Breast epithelium (tissue), 3 donors: ENCODE results near the gene CTTNBP2NL.

Source experiments
- POLR2A ChIP-seq: fragments of 450-650 bp; IDR thresholded peaks from one replicate; pipeline ENCODE4 v1.6.1; 2016; ENCODE audit warnings: antibody characterized with exemption, mild to moderate bottlenecking, moderate library complexity
- POLR2AphosphoS5 ChIP-seq, 3 donors: sonication (generic); formaldehyde crosslinking; IDR thresholded peaks; one replicate each; pipeline ENCODE4 v1.6.1; 2017; ENCODE audit warnings: antibody characterized with exemption in 3 of 3
- TF ChIP-seq, protein P1 (sequence below), 3 donors: fragments of 450-650 bp; IDR thresholded peaks; one replicate each; pipeline ENCODE4 v1.5.1; 2016 to 2017; ENCODE audit warnings: antibody characterized with exemption in 3 of 3, mild to moderate bottlenecking in 3 of 3, moderate library complexity in 3 of 3

DNA sequence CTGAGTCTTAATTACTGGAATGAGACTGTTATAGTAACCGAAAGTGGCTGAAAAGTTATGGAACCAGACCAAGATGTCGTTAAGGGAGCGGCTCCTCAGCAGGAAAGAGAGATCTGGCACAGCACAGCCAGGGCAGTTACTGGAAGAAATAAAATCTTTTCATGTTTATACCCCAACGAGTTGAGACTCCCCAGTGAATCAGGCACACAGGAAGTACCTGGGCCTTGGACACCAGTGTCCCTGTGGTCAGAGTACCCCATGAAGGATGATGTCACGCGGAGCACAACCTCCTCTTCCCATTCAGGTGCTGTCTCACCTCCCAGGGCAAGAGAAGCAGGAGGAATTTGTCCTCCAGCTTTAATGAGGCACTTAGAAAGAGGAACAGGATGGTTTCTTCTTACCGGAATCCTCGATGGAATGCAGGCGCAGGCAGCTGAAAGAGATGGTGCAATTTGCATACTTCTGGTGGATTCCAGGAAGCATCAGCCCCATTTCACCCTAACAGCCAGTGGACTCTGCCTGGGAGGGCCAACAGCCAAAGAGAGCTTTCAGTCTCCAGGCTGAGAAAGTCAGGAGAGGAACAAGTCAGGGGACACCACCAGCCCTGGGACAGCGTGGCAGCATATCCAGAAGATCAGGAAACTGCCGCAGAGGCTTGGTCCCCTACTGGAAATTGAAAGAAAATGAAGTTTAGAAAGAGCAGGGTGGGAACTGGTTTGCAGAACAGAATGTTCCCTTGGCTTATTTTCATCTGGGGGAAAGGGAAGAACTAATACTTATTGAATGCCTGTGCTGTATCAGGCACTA, 35.9 kb upstream of the CTTNBP2NL start:
- TF ChIP-seq POLR2AphosphoS5 (IDR thresholded peaks at IDR 0.05) (peak; percentile 84 to 98 (median 92)), POLR2A (no peak)
- TF ChIP-seq, protein P1, sequence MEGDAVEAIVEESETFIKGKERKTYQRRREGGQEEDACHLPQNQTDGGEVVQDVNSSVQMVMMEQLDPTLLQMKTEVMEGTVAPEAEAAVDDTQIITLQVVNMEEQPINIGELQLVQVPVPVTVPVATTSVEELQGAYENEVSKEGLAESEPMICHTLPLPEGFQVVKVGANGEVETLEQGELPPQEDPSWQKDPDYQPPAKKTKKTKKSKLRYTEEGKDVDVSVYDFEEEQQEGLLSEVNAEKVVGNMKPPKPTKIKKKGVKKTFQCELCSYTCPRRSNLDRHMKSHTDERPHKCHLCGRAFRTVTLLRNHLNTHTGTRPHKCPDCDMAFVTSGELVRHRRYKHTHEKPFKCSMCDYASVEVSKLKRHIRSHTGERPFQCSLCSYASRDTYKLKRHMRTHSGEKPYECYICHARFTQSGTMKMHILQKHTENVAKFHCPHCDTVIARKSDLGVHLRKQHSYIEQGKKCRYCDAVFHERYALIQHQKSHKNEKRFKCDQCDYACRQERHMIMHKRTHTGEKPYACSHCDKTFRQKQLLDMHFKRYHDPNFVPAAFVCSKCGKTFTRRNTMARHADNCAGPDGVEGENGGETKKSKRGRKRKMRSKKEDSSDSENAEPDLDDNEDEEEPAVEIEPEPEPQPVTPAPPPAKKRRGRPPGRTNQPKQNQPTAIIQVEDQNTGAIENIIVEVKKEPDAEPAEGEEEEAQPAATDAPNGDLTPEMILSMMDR (IDR thresholded peaks at IDR 0.05), result peak in 2 of 3 donors; percentile 38 to 43
